ENCODE measurements around the gene HSD17B10.
"Not testable (repeated sequence)": the region's sequence is repeated elsewhere in the genome, so short reads cannot be mapped to it uniquely, and the experiment has no call there.

Gene HSD17B10

GRCh38 chrX:53435997-53436396 lies 1.8 kb upstream of the HSD17B10 start:
- DNase-seq: peak; percentile 65

GRCh38 chrX:53430231-53430630 lies 3.9 kb downstream of the HSD17B10 start:
- DNase-seq: no peak

GRCh38 chrX:53429755-53430154 lies 4.4 kb downstream of the HSD17B10 start:
- no peak for DNase-seq

- no peak for DNase-seq
These were observed 11.3 kb downstream of the HSD17B10 start, which contains the start of gene RIBC1 for GRCh38 chrX:53422861-53423306. TSS of gene RIBC1 (plus strand) at chrX:53422873. CDS start at chrX:53426277, 3,404 bp downstream.

- peak; percentile 98 for DNase-seq
These were observed 11.9 kb downstream of the HSD17B10 start, which contains the start of gene SMC1A for GRCh38 chrX:53422086-53422860. TSS of gene SMC1A (minus strand) at chrX:53422654. CDS start at chrX:53422600, 54 bp downstream.

GRCh38 chrX:53421772-53422085 lies 12.4 kb downstream of the HSD17B10 start:
- no peak for DNase-seq

- no peak for DNase-seq
These were observed 13.0 kb downstream of the HSD17B10 start for GRCh38 chrX:53421125-53421524.

GRCh38 chrX:53420351-53420750 lies 13.8 kb downstream of the HSD17B10 start:
- not testable (repeated sequence) for DNase-seq

GRCh38 chrX:53412446-53412845 lies 21.7 kb downstream of the HSD17B10 start:
- DNase-seq: no peak

GRCh38 chrX:53403535-53403934 lies 30.6 kb downstream of the HSD17B10 start:
- no peak for DNase-seq

GRCh38 chrX:53398216-53398615 lies 36.0 kb downstream of the HSD17B10 start:
- DNase-seq: no peak

GRCh38 chrX:53395605-53396298 lies 38.4 kb downstream of the HSD17B10 start:
- no peak for DNase-seq

- no peak for DNase-seq
These were observed 50.6 kb downstream of the HSD17B10 start for GRCh38 chrX:53383376-53384076.
